IPS DF 6.9 (cell line): Measurements from ENCODE around the gene VMP1.

Experiments used
- DNase-seq: peaks from one replicate; pipeline ENCODE4 v3.0.0-alpha.2; 2013; ENCODE audit warnings: low read depth, low spot score
- H3K27ac ChIP-seq: one replicate; pipeline ENCODE4 v1.5.1; 2013; ENCODE audit warnings: low read length, control low read depth
- H3K27me3 ChIP-seq: 2 replicates; pipeline ENCODE4 v1.6.1; 2013; ENCODE audit warnings: mild to moderate bottlenecking, low read length; ENCODE audit not compliant: control insufficient read depth, insufficient read depth
- H3K36me3 ChIP-seq: 2 replicates; pipeline ENCODE4 v1.6.1; 2013; ENCODE audit warnings: low read length; ENCODE audit not compliant: control insufficient read depth, insufficient read depth
- H3K4me1 ChIP-seq: 2 replicates; pipeline ENCODE4 v1.6.1; 2013; ENCODE audit warnings: low read length; ENCODE audit not compliant: control insufficient read depth, insufficient read depth
- H3K4me3 ChIP-seq: 2 replicates; pipeline ENCODE4 v1.5.1; 2013; ENCODE audit warnings: mild to moderate bottlenecking, low read length
- H3K9me3 ChIP-seq: 2 replicates; pipeline ENCODE4 v1.6.1; 2013; ENCODE audit warnings: low read length, inconsistent platforms; ENCODE audit not compliant: control insufficient read depth, insufficient read depth
- WGBS: extraction: QIAGEN DNeasy Blood & Tissue Kit; methylation state at CpG from one replicate; pipeline ENCODE4 v1.1.7; 2013; ENCODE audit warnings: mixed read lengths, missing lambda C conversion rate; ENCODE audit not compliant: insufficient read length, insufficient coverage; 5-methylcytosine and 5-hydroxymethylcytosine counted together

The VMP1 gene

DNA sequence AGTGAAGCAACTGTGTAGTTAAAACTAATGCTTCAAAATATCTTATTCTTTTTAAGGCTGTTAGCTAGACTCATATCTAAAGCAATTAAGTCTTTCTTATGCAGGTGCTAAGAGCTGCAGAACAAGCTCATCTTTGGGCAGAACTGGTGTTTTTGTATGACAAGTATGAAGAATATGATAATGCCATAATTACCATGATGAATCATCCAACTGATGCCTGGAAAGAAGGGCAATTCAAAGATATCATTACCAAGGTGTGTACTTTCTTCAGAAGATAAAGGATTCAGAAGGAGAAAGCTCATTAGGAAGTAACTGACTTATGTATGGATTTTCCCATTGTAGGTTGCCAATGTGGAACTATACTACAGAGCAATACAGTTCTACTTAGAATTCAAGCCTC lies 24.2 kb upstream of the VMP1 start:
- H3K36me3 ChIP-seq, result peaks cover 18% of the 10 kb centered on the region; the same call in 1 of the 2 replicates
- no peaks in the 10 kb centered on the region for H3K9me3 ChIP-seq
- H3K27me3 ChIP-seq, result no peaks in the 10 kb centered on the region
- DNase-seq, result no peak
- no peak overlapping the region for H3K27ac ChIP-seq
- H3K4me1 ChIP-seq, result no peaks in the 10 kb centered on the region
- no peak overlapping the region for H3K4me3 ChIP-seq

DNA sequence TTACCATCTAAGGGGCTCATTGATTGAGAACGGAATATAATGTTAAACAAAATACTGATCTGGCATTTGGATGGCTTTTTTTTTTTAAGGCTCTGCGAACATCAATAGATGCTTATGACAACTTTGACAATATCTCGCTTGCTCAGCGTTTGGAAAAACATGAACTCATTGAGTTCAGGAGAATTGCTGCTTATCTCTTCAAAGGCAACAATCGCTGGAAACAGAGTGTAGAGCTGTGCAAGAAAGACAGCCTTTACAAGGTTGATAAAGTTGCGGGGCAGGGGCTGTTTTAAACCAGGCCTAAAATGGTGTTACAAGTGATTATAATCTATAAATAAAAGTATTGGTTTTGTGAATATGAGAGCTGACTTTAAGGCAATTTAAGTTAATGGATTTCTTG lies 22.5 kb upstream of the VMP1 start:
- no peak overlapping the region for H3K4me3 ChIP-seq
- WGBS, result no CpG with 5 or more reads among the region's 6 CpGs
- no peak for DNase-seq
- H3K27ac ChIP-seq, result no peak overlapping the region
- peaks cover 14% of the 10 kb centered on the region; the same call in 1 of the 2 replicates for H3K36me3 ChIP-seq
- H3K9me3 ChIP-seq, result no peaks in the 10 kb centered on the region
- no peaks in the 10 kb centered on the region for H3K4me1 ChIP-seq
- no peaks in the 10 kb centered on the region for H3K27me3 ChIP-seq

DNA sequence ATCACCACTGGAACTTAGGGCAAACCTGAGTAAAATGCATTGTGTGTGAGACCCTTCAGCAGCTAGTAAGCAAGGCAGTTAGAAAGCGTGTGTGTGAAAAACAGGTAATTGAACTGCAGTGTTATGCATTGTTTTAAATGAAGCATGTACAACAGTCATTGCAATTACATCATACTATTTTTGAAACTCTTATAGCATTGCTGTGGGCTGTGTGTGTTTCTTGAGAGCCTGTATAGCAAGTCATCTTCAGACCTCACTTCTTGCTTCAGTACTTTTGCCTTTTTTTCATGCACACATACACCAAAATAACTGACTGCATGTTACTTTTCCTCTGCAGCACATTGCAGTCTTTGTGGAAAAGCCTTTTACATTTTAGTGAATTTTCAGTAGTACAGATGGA lies 19.4 kb upstream of the VMP1 start:
- WGBS, result no CpG with 5 or more reads among the region's 1 CpG
- no peak overlapping the region for H3K27ac ChIP-seq
- no peak for DNase-seq
- no peaks in the 10 kb centered on the region for H3K9me3 ChIP-seq
- no peaks in the 10 kb centered on the region for H3K4me1 ChIP-seq
- peaks cover 4% of the 10 kb centered on the region; the same call in 1 of the 2 replicates for H3K36me3 ChIP-seq
- H3K27me3 ChIP-seq, result no peaks in the 10 kb centered on the region
- H3K4me3 ChIP-seq, result no peak overlapping the region

DNA sequence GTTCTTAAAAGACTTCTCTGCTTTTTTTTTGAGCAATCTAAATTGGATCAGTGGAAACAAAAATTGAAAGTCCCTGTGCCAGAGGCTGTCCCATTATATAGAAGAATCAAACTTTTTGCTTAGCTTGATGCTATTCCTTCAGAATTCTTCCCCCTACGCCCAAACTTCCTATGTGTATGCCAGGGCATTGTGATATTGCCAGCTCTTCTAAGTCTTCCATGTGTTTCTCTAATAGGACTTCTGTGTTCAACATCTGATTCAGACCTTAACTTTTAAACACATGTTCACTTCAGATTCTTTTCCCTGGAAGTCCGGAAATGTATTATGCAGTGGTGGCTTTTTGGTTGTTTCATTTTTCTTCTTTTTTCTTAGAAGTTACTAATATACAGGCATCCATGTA lies 19.0 kb upstream of the VMP1 start:
- peaks cover 4% of the 10 kb centered on the region; the same call in 1 of the 2 replicates for H3K36me3 ChIP-seq
- H3K9me3 ChIP-seq, result no peaks in the 10 kb centered on the region
- DNase-seq, result no peak
- no peak overlapping the region for H3K4me3 ChIP-seq
- H3K27me3 ChIP-seq, result no peaks in the 10 kb centered on the region
- WGBS, result no CpG with 5 or more reads among the region's 2 CpGs
- no peak overlapping the region for H3K27ac ChIP-seq
- H3K4me1 ChIP-seq, result no peaks in the 10 kb centered on the region

DNA sequence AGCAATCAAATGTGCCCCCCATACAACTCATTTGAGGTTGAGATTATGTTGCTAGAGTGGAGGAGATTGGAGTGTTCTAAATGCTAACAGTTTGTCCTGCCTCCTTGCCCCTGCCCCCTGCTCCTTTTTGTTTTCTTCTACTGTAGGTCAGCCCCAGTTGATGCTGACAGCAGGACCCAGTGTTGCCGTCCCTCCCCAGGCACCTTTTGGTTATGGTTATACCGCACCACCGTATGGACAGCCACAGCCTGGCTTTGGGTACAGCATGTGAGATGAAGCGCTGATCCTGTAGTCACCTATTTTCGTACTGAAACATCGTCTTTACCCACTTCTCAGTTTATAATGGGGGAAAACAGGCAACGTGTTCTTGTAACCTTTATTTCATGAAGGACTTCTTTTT lies 13.9 kb upstream of the VMP1 start:
- Histone ChIP-seq H3K27me3 (no peaks in the 10 kb centered on the region), H3K27ac (no peak overlapping the region), H3K36me3 (peaks cover 18% of the 10 kb centered on the region), H3K9me3 (no peaks in the 10 kb centered on the region), H3K4me3 (no peak overlapping the region), H3K4me1 (no peaks in the 10 kb centered on the region)
- no peak for DNase-seq
- no CpG with 5 or more reads among the region's 7 CpGs for WGBS

DNA sequence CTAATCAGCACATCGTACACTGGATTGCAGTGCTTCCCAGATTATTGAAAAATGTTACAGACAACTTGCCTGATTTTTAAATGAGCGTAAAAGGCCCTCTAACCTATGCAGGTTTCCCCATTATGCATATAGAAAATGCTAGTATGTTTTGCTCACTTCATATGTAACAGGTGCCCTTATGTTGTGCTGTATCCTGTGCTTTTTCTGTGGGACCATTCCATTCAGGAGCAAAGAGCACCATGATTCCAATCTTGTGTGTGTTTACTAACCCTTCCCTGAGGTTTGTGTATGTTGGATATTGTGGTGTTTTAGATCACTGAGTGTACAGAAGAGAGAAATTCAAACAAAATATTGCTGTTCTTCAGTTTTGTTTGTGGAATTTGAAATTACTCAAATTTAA lies 13.1 kb upstream of the VMP1 start:
- no CpG with 5 or more reads among the region's 2 CpGs for WGBS
- Histone ChIP-seq H3K27me3 (no peaks in the 10 kb centered on the region), H3K36me3 (peaks cover 20% of the 10 kb centered on the region), H3K9me3 (no peaks in the 10 kb centered on the region), H3K27ac (no peak overlapping the region), H3K4me3 (no peak overlapping the region), H3K4me1 (no peaks in the 10 kb centered on the region)
- DNase-seq, result no peak

DNA sequence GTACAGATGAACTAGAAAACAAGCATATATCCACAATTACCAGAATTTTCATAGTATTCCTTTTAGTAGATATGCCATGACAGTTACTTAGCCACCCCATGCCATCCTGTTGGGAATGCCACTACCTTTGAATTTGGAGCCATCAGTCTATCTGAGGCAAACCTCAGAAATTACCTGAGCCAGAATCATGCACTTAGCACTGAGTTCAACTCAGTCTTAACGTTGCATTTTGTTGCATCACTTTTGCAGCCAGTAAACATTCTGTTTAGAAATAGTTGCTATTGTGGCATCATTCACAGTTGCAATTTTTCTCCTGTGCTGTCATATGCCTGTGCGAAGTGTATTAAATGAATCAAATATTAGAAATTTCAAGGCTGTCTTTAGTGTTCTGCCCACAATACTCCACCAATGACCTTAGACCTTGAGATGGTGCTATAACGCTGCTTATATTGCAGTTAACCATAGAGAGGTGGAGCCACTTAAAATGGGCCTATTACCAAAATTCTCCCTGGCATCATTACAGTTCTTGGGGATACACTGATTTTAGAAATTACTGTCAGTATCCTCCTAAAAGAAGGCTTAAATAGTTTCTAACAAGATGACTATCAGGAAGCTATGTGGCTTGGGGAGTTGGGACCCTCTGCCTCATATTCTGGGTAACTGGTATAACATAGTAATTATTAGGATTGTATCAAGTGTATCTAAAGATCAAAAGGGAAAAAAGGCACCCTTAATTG lies 11.3 kb upstream of the VMP1 start:
- no peaks in the 10 kb centered on the region for H3K9me3 ChIP-seq
- no peak overlapping the region for H3K27ac ChIP-seq
- DNase-seq, result no peak
- no peaks in the 10 kb centered on the region for H3K27me3 ChIP-seq
- H3K4me3 ChIP-seq, result no peak overlapping the region
- no CpG with 5 or more reads among the region's 3 CpGs for WGBS
- H3K4me1 ChIP-seq, result no peaks in the 10 kb centered on the region
- H3K36me3 ChIP-seq, result peaks cover 20% of the 10 kb centered on the region

DNA sequence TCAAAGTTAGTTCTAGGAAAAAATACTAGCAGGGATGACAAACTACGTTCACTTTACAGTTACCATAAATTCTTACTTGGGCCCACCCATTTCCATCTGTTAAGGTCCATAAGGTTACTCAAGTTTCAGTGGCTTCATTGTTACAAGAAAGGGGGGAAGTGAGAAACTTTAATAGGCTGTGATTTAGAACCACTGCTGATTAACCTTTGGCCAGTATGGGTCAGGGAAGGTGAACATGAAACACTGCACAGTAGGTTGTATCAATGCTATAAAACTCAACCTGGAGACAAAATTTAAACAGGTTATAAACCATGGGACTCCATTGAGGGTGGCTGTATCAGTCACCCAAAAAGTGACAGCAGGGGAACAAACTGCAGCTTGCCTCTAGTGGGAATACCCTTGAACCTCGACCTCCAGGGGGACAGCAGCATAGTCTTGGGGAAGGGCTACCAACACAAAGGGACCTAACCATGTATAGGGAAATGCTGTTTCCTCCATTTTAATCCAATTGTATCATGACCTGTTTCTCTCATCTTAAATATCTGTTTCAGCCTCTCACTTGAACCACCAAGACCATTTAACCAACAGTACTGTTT lies 10.7 kb upstream of the VMP1 start:
- H3K4me3 ChIP-seq, result no peak overlapping the region

DNA sequence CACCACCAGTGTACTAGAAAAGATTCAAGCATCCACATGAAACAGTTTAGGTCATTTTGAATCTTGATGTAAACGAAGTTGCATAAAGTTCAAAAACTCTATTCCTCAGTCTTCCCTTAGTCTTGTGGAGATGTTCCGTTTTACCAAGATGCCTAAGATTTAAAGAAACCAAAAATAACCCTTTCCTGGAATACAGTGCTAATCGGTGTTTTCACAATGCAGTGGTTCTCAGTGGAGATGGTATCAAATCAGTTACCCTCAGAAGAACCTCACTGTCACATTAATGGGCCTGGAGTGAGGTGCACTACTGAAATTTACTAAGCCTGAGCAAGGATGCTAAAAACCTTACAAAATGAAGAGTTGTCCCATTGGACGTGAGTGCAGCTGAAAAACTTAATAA lies 9.3 kb upstream of the VMP1 start:
- no peak for DNase-seq
- H3K27me3 ChIP-seq, result no peaks in the 10 kb centered on the region
- H3K9me3 ChIP-seq, result no peaks in the 10 kb centered on the region
- peaks cover 20% of the 10 kb centered on the region for H3K36me3 ChIP-seq
- no CpG with 5 or more reads among the region's 4 CpGs for WGBS
- H3K4me3 ChIP-seq, result no peak overlapping the region
- no peak overlapping the region for H3K27ac ChIP-seq
- H3K4me1 ChIP-seq, result no peaks in the 10 kb centered on the region

More for the DNA sequence above, 10.7 kb upstream of the VMP1 start:
- DNase-seq, result no peak
- Histone ChIP-seq H3K9me3 (no peaks in the 10 kb centered on the region), H3K27me3 (no peaks in the 10 kb centered on the region), H3K27ac (no peak overlapping the region), H3K4me1 (no peaks in the 10 kb centered on the region), H3K36me3 (peaks cover 20% of the 10 kb centered on the region)
- WGBS, result no CpG with 5 or more reads among the region's 2 CpGs

DNA sequence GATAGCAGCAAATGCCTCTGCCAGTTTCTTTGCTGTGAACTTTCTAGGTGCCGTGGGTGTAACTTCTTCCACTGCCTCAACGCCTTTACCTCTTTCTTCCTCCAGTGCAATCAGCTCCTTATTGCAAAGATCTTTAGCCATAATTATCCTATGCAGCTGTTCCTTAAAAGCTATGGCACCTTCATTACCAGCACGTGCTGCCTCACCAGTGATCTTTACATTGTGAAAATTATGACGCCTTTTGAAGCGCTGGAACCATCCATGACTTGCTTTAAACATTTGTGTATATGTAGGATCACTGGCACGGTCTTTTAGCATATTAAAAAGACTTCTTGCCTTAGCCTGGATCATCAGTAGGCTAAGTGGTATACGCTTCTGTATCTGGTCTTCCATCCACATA lies 8.2 kb upstream of the VMP1 start:
- Histone ChIP-seq H3K4me3 (no peak overlapping the region), H3K27me3 (no peaks in the 10 kb centered on the region), H3K9me3 (no peaks in the 10 kb centered on the region), H3K4me1 (no peaks in the 10 kb centered on the region), H3K36me3 (peaks cover 16% of the 10 kb centered on the region), H3K27ac (no peak overlapping the region)
- no CpG with 5 or more reads among the region's 7 CpGs for WGBS
- DNase-seq, result no peak

DNA sequence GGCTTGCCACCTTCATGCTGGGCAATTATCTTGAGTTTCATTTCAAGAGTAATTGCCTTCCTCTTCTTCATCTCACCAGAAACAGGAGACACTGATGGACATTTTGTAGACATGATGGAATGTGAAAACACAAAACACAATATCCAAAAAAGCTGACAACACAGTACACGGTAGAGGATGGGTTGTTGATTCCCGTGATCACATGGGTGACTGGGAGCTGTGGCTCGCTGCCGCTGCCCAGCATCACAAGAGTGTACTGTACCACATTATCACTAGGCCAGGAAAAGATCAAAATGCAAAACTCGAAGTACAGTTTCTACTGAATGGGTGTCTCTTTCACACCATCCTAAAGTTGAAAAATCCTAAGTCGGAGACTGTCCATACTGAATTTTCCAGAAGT lies 7.7 kb upstream of the VMP1 start:
- Histone ChIP-seq H3K27me3 (no peaks in the 10 kb centered on the region), H3K27ac (no peak overlapping the region), H3K4me3 (no peak overlapping the region), H3K4me1 (no peaks in the 10 kb centered on the region), H3K9me3 (no peaks in the 10 kb centered on the region), H3K36me3 (peaks cover 16% of the 10 kb centered on the region)
- no CpG with 5 or more reads among the region's 6 CpGs for WGBS
- DNase-seq, result no peak
